ENCODE data around the gene THSD4. TPM values are rescaled to one million over a fixed set of nuclear protein-coding genes. Genes with fewer than 3 reads are reported as not detected.

THSD4 gene
- total and polyA plus RNA-seq, 2 of the 8 experiments (the other 6 are each of a cell fraction or from before 2014, with no cell fraction given), result 2.5 to 6.2 TPM

DNA sequence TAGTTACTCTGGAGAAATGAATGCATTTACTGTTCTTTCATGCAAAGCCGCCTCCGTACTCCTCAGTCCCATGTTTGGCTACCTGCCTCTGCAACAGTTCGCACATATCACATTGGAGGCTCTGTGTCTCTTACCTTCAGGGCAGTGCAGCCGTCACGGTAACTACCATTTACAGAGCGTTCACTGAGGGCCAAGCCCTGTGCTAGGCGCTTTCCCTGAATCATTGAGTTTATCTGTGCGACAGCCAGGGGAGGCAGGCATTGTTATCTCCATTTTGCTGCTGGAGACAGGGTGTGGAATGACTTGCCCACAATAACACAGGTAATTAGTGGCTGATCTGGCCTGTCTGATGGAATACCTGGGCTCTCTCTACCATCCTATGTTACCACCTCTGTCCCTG lies 115.0 kb downstream of the THSD4 start (continued):
- TF ChIP-seq, protein P1, sequence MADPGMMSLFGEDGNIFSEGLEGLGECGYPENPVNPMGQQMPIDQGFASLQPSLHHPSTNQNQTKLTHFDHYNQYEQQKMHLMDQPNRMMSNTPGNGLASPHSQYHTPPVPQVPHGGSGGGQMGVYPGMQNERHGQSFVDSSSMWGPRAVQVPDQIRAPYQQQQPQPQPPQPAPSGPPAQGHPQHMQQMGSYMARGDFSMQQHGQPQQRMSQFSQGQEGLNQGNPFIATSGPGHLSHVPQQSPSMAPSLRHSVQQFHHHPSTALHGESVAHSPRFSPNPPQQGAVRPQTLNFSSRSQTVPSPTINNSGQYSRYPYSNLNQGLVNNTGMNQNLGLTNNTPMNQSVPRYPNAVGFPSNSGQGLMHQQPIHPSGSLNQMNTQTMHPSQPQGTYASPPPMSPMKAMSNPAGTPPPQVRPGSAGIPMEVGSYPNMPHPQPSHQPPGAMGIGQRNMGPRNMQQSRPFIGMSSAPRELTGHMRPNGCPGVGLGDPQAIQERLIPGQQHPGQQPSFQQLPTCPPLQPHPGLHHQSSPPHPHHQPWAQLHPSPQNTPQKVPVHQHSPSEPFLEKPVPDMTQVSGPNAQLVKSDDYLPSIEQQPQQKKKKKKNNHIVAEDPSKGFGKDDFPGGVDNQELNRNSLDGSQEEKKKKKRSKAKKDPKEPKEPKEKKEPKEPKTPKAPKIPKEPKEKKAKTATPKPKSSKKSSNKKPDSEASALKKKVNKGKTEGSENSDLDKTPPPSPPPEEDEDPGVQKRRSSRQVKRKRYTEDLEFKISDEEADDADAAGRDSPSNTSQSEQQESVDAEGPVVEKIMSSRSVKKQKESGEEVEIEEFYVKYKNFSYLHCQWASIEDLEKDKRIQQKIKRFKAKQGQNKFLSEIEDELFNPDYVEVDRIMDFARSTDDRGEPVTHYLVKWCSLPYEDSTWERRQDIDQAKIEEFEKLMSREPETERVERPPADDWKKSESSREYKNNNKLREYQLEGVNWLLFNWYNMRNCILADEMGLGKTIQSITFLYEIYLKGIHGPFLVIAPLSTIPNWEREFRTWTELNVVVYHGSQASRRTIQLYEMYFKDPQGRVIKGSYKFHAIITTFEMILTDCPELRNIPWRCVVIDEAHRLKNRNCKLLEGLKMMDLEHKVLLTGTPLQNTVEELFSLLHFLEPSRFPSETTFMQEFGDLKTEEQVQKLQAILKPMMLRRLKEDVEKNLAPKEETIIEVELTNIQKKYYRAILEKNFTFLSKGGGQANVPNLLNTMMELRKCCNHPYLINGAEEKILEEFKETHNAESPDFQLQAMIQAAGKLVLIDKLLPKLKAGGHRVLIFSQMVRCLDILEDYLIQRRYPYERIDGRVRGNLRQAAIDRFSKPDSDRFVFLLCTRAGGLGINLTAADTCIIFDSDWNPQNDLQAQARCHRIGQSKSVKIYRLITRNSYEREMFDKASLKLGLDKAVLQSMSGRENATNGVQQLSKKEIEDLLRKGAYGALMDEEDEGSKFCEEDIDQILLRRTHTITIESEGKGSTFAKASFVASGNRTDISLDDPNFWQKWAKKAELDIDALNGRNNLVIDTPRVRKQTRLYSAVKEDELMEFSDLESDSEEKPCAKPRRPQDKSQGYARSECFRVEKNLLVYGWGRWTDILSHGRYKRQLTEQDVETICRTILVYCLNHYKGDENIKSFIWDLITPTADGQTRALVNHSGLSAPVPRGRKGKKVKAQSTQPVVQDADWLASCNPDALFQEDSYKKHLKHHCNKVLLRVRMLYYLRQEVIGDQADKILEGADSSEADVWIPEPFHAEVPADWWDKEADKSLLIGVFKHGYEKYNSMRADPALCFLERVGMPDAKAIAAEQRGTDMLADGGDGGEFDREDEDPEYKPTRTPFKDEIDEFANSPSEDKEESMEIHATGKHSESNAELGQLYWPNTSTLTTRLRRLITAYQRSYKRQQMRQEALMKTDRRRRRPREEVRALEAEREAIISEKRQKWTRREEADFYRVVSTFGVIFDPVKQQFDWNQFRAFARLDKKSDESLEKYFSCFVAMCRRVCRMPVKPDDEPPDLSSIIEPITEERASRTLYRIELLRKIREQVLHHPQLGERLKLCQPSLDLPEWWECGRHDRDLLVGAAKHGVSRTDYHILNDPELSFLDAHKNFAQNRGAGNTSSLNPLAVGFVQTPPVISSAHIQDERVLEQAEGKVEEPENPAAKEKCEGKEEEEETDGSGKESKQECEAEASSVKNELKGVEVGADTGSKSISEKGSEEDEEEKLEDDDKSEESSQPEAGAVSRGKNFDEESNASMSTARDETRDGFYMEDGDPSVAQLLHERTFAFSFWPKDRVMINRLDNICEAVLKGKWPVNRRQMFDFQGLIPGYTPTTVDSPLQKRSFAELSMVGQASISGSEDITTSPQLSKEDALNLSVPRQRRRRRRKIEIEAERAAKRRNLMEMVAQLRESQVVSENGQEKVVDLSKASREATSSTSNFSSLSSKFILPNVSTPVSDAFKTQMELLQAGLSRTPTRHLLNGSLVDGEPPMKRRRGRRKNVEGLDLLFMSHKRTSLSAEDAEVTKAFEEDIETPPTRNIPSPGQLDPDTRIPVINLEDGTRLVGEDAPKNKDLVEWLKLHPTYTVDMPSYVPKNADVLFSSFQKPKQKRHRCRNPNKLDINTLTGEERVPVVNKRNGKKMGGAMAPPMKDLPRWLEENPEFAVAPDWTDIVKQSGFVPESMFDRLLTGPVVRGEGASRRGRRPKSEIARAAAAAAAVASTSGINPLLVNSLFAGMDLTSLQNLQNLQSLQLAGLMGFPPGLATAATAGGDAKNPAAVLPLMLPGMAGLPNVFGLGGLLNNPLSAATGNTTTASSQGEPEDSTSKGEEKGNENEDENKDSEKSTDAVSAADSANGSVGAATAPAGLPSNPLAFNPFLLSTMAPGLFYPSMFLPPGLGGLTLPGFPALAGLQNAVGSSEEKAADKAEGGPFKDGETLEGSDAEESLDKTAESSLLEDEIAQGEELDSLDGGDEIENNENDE (IDR thresholded peaks at IDR 0.05; ENCODE audit: insufficient replicate concordance, low read length), result no peak
- TF ChIP-seq JUND (IDR thresholded peaks at IDR 0.05; ENCODE audit: low read length), result no peak
- no peak for TF ChIP-seq HDAC2 (IDR thresholded peaks at IDR 0.05; ENCODE audit: borderline replicate concordance in 1 of 2, low read depth in 2 of 2, low read length in 2 of 2)
- TF ChIP-seq, protein P2, sequence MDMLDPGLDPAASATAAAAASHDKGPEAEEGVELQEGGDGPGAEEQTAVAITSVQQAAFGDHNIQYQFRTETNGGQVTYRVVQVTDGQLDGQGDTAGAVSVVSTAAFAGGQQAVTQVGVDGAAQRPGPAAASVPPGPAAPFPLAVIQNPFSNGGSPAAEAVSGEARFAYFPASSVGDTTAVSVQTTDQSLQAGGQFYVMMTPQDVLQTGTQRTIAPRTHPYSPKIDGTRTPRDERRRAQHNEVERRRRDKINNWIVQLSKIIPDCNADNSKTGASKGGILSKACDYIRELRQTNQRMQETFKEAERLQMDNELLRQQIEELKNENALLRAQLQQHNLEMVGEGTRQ (IDR thresholded peaks at IDR 0.05; ENCODE audit: low read length), result no peak
- TF ChIP-seq YY1 (IDR thresholded peaks at IDR 0.05; ENCODE audit: low read depth, low read length), result no peak
- TF ChIP-seq CREB1 (IDR thresholded peaks at IDR 0.05), result no peak
- TF ChIP-seq POLR2A (IDR thresholded peaks at IDR 0.05; ENCODE audit: control extremely low read depth in 1 of 2, low read depth in 2 of 2, low read length in 2 of 2), result no peak
- TF ChIP-seq SP1 (IDR thresholded peaks at IDR 0.05; ENCODE audit: low read depth, low read length), result no peak
- no peak for TF ChIP-seq TAF7 (optimal IDR thresholded peaks at IDR 0.05; ENCODE audit: borderline replicate concordance, low read depth, low read length)
- TF ChIP-seq TCF12 (IDR thresholded peaks at IDR 0.05; ENCODE audit: low read depth, low read length), result no peak
- no peak for TF ChIP-seq CHD2 (IDR thresholded peaks at IDR 0.05; ENCODE audit: low read length)
- no peak for TF ChIP-seq FOSL1 (IDR thresholded peaks at IDR 0.05; ENCODE audit: insufficient read depth, low read depth, low read length)

Data from H1 (cell line).